Type B pancreatic cell (in vitro differentiated cells): Measurements from ENCODE around the gene C18orf63. TPM values are rescaled to one million over a fixed set of nuclear protein-coding genes. Genes with fewer than 3 reads are reported as not detected.

Source experiments
- DNase-seq: peaks from one replicate; pipeline ENCODE4 v3.0.0; 2021; ENCODE audit warnings: mixed read lengths; ENCODE audit not compliant: unreplicated experiment; ENCODE audit errors: extremely low spot score
- H3K27ac Mint-ChIP-seq: 2 replicates; pipeline ENCODE4 v1.8.0; 2021; ENCODE audit warnings: mild to moderate bottlenecking, mixed read lengths
- H3K27me3 Mint-ChIP-seq: 2 replicates; pipeline ENCODE4 v1.8.0; 2021; ENCODE audit warnings: mixed read lengths
- H3K36me3 Mint-ChIP-seq: 2 replicates; pipeline ENCODE4 v1.8.0; 2021; ENCODE audit warnings: mixed read lengths
- H3K4me1 Mint-ChIP-seq: one replicate; pipeline ENCODE4 v1.8.0; 2021; ENCODE audit warnings: mixed read lengths; ENCODE audit not compliant: unreplicated experiment
- H3K4me3 Mint-ChIP-seq: 2 replicates; pipeline ENCODE4 v1.8.0; 2021; ENCODE audit warnings: mild to moderate bottlenecking, mixed read lengths
- H3K9me3 Mint-ChIP-seq: 2 replicates; pipeline ENCODE4 v1.8.0; 2021; ENCODE audit warnings: mixed read lengths
- total RNA-seq: library from RNA; stranded (reverse); gene quantifications from 2 replicates; pipeline ENCODE4 v1.2.1, GENCODE V29; 2021; ENCODE audit warnings: low replicate concordance
- TF ChIP-seq, protein P1 (sequence below): fragments of 200-600 bp; sonication (generic); conservative IDR thresholded peaks from 2 replicates; pipeline ENCODE4 v1.5.0; 2021; ENCODE audit warnings: antibody characterized with exemption, mild to moderate bottlenecking

Gene C18orf63
- total RNA-seq, 1 donor from 2014 or later, result not detected

DNA sequence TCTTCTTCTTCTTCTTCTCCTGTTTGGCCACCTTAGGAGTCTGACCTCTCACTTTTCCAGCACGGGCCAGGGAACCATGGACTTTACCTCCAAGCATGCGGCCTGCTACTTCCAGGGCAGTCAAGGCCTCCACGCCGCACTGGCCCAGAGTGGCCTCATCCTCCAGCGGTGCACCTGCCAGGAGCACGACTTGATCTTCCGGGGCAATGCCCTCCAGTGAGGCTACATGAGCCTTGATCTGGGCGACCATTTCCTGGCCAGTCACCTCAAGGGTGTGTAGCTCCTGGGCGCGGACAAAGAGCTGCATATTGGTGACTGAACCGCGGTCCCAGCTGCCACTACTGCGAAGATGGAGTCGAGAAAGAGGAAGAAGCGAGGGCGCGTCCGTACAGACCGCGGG is 74.4 kb downstream of the C18orf63 start:
- Mint-ChIP-seq H3K4me3 (no peak overlapping the region), H3K27me3 (peaks cover 8% of the 10 kb centered on the region), H3K36me3 (no peaks in the 10 kb centered on the region), H3K4me1 (peaks cover 5% of the 10 kb centered on the region), H3K9me3 (no peaks in the 10 kb centered on the region), H3K27ac (no peak overlapping the region)
- TF ChIP-seq, protein P1, sequence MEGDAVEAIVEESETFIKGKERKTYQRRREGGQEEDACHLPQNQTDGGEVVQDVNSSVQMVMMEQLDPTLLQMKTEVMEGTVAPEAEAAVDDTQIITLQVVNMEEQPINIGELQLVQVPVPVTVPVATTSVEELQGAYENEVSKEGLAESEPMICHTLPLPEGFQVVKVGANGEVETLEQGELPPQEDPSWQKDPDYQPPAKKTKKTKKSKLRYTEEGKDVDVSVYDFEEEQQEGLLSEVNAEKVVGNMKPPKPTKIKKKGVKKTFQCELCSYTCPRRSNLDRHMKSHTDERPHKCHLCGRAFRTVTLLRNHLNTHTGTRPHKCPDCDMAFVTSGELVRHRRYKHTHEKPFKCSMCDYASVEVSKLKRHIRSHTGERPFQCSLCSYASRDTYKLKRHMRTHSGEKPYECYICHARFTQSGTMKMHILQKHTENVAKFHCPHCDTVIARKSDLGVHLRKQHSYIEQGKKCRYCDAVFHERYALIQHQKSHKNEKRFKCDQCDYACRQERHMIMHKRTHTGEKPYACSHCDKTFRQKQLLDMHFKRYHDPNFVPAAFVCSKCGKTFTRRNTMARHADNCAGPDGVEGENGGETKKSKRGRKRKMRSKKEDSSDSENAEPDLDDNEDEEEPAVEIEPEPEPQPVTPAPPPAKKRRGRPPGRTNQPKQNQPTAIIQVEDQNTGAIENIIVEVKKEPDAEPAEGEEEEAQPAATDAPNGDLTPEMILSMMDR, result no peak
- no peak for DNase-seq

DNA sequence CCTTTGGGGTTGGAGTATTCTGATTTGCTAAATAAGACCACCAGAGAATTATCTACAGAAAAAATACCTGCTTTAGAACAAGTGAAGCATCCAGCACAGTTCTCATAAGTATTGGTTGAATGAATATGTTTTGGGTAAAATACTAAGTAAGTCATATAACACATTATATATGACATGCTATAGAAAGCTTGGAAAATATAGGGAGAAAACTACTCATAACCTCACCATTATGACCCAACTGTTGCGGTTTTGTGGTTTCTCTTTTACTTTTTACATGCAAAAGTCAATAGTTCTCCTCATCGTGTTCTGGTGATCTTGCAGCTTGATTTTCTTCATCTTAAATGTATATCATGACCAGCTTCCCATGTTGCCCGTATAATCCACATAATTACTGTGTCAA is 75.3 kb downstream of the C18orf63 start:
- Mint-ChIP-seq H3K9me3 (no peaks in the 10 kb centered on the region), H3K36me3 (no peaks in the 10 kb centered on the region), H3K27ac (no peak overlapping the region), H3K4me3 (no peak overlapping the region), H3K27me3 (peaks cover 8% of the 10 kb centered on the region), H3K4me1 (peaks cover 11% of the 10 kb centered on the region)
- DNase-seq, result no peak
- TF ChIP-seq, protein P1, result no peak

DNA sequence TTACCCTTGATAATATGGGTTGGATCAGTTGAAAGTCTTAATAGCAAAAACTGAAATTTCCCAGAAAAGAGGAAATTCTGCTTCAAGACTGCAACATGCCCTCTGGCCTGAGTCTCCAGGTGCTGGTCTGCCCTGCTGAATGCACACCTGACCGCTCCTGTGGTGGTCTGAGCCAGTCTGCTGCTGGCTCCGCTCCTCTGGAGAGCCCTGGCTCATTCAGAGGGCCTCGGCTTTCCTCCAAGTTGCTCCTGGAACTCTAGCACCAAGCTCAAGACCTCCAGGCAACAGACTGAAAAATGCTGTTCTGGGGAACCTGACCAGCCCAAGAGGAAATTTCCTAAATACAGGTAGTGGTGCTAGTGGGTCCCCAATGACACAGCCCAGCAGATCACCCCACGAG is 76.7 kb downstream of the C18orf63 start:
- peaks cover 4% of the 10 kb centered on the region for H3K27me3 Mint-ChIP-seq
- no peaks in the 10 kb centered on the region for H3K9me3 Mint-ChIP-seq
- peaks cover 15% of the 10 kb centered on the region for H3K4me1 Mint-ChIP-seq
- TF ChIP-seq, protein P1, result no peak
- DNase-seq, result no peak
- H3K36me3 Mint-ChIP-seq, result no peaks in the 10 kb centered on the region
- no peak overlapping the region for H3K4me3 Mint-ChIP-seq
- H3K27ac Mint-ChIP-seq, result no peak overlapping the region

DNA sequence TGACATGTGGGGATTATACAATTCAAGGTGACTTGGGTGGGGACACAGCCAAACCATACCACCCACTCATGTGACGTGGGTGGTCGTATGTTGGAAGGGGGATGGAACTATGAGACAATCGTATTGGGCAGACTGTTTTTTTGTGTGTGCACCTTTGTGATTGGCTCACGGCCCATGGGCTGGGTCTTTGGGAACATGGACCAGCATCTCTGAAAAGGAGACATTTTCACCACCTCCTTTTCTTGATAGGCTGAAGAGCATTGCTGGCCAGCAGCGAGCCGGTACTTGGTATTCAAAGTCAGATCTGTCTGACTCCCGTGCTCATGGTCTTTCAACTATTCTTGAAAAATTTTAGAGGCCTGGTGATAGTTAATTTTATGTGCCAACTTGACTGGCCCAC is 79.4 kb downstream of the C18orf63 start:
- H3K4me3 Mint-ChIP-seq, result no peak overlapping the region
- TF ChIP-seq, protein P1, result no peak
- no peaks in the 10 kb centered on the region for H3K36me3 Mint-ChIP-seq
- DNase-seq, result no peak
- no peaks in the 10 kb centered on the region for H3K9me3 Mint-ChIP-seq
- peaks cover 8% of the 10 kb centered on the region for H3K27me3 Mint-ChIP-seq
- H3K4me1 Mint-ChIP-seq, result peaks cover 10% of the 10 kb centered on the region
- no peak overlapping the region for H3K27ac Mint-ChIP-seq

DNA sequence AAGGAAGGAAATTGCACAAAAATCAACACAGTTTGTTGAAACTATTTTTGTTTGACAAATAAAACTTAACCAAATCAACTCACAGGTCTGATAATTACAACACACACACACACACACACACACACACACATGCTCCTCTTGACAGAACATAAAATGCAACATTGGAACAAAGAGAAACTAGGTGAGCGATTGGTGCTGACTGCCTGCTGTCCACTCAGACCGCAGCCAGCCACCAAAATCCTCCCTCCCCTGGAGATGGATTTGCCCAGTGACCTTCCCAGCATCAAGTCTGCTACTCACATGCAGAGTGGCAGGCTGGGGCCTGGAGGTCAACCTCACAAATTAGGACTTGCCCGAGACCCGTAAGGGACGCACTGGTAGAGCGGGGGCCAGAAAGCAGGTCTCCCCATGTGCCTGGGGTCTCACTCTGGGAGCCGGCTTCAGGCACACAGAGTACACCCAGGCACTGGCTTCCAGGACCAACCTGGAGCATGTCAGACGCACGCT is 80.1 kb downstream of the C18orf63 start:
- H3K9me3 Mint-ChIP-seq, result no peaks in the 10 kb centered on the region
- H3K4me3 Mint-ChIP-seq, result no peak overlapping the region
- H3K27me3 Mint-ChIP-seq, result peaks cover 8% of the 10 kb centered on the region
- TF ChIP-seq, protein P1, result no peak
- peaks cover 10% of the 10 kb centered on the region for H3K4me1 Mint-ChIP-seq
- no peak for DNase-seq
- no peak overlapping the region for H3K27ac Mint-ChIP-seq
- H3K36me3 Mint-ChIP-seq, result no peaks in the 10 kb centered on the region
